ENCODE results near the gene WFDC1.

GRCh38 chr16:84379008-84379708 is 84.5 kb downstream of the WFDC1 start:
- TF ChIP-seq CTCF (conservative IDR thresholded peaks at IDR 0.05; ENCODE audit: low read length): no peak
- no peak for TF ChIP-seq EZH2phosphoT487 (IDR thresholded peaks at IDR 0.05; ENCODE audit: borderline replicate concordance, low read depth, low read length)

Data from OCI-LY7 (cell line).